Measurements from ENCODE around the gene TAS2R3.

GRCh38 chr7:141748396-141748795 lies 15.5 kb upstream of the TAS2R3 start:
- no peak for TF ChIP-seq CTCF (conservative IDR thresholded peaks at IDR 0.05; ENCODE audit: low read length)
- no peak for TF ChIP-seq EZH2phosphoT487 (IDR thresholded peaks at IDR 0.05; ENCODE audit: borderline replicate concordance, low read depth, low read length)

Measured in OCI-LY7 (cell line).